NCI-H2227 (cell line): ENCODE data around the gene HIVEP3.

Source experiments
- DNase-seq: peaks from one replicate; lab custom pipeline; 2025; ENCODE audit not compliant: unreplicated experiment; lab: John Stamatoyannopoulos, UW

HIVEP3 gene

DNA sequence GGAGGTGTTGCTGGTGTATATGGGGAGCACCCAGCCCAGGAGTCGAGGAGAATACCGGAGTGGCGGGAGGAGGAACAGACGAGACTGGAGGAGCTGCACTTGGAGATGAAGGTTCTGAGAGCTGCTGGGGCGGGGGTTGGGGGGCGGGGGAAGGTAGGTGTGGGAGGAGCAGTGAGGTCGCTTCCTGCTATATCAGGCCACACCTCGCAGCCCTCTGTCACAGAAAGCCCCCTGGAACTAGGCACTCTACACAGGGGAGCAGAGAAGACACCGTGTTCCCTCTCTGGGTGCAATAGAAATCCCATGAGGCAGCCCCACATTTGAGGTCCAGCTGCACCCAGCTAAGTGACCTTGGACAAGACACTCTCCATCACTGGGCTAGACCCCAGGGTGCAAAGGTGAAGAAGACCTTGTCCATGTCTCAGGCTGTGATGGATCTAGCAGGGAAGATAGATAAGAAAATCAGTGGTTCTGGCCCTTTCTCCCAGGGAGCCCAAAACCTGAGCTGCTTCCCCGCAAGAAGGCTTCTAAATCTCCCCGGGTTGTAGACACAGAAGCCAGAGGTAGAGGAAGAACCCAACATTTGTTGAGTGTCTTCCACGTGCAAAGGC is 278.5 kb downstream of the HIVEP3 start:
- no peak for DNase-seq

DNA sequence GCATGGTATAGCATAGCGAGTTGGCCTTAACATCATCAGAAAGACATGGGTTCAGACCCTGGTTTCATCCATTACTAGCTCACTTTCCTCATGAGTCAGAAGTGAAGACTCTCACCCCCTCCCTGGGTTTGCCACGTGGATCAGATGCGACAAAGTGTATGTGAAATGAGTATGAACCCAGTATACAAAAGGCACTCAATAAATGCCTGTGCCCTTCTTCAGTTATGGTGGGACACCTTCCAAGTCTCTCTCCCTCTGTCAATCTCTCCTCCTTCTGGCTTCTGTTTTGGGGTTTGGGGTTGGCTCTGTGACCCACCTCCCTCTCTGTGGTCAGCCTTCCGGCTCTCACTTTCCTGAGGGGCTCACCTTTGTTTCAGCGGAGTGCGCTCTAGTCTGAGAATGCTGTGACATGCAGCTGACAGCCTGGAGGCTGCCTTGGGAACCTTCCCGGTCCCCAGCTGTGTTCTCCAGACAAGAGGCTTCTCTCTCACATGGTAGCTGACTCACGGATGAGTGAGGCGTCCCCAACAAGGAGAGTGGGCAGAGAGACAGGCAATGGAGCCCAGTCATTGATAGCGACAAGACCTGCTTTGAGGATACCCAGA is 279.3 kb downstream of the HIVEP3 start:
- no peak for DNase-seq

DNA sequence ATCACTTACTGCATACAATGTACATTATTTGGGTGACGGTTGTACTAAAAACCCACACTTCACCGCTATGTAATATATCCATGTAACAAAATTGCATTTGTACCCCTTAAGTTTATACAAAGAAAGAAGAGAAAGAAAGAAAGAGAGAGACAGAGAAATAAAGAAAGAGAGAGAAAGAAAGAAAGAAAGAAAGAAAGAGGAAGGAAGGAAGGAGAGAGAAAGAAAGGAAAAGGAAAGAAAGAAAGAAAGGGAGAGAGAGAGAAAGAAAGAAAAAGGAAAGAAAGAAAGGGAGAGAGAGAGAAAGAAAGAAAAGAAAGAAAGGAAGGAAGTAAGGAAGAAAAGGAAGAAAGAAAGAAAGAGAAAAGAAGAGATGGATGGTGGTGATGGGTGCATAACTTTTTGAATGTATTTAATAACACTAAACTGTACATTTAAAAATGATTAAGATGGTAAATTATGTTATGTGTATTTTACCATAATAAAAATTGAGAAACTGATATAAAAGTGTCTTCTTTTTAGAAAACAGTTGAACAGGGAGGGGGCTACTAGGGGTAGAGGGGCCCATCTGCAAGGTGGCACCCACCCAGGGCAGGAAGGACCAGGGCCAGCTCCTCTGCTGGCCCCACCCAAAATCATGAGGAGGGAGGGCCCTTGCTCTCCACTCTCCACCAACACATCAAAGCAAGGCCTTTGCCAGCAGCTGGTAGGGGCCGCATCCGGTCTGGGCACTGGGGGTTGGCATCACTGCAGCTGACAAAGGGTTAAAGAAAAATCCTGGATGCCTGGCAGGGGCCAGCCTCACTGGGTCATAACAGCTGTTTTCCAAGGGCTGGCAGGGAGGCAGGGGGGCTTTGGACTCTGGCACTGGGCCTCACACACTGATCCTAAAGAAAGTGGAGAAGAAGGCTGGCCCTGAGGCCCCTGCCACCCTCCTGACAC is 280.4 kb downstream of the HIVEP3 start:
- DNase-seq = no peak

DNA sequence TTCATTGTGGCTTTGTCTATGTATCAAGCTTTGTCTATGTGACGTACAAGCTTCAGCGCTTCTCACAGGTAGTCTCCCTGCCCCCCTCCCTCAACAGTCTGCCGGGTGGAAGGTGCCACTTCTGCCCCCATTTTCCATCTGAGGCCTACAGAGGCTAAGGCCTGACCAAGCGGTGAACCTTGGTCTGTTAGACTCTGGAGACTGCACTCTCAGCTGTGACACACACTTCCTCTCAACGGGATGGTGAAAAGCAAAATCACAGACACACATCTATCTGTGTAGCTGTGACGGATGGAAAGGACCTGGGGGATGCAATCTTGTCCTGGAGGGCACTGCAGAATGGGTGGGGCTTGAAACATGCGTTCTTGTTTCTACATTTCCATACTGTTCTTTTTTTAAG is 281.4 kb downstream of the HIVEP3 start:
- no peak for DNase-seq

DNA sequence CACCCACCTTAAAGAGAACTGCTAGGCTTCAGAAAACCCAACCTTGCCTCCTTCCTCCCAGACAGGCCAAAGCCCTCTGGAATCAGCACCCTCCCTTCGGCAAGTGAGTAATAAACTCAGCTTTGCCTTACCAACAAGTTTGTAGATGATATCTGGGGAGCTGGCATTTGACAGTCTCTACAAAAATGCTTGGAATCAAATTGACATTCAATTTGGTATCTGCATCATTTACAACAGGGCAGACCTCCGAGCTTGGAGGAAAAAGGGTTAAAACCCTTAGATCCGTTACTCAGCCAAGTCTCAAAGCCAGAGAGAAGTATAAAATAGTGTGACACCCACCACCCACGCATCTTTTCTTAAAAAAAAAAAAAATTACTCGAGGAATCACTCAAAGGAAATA is 285.0 kb downstream of the HIVEP3 start:
- DNase-seq = no peak

DNA sequence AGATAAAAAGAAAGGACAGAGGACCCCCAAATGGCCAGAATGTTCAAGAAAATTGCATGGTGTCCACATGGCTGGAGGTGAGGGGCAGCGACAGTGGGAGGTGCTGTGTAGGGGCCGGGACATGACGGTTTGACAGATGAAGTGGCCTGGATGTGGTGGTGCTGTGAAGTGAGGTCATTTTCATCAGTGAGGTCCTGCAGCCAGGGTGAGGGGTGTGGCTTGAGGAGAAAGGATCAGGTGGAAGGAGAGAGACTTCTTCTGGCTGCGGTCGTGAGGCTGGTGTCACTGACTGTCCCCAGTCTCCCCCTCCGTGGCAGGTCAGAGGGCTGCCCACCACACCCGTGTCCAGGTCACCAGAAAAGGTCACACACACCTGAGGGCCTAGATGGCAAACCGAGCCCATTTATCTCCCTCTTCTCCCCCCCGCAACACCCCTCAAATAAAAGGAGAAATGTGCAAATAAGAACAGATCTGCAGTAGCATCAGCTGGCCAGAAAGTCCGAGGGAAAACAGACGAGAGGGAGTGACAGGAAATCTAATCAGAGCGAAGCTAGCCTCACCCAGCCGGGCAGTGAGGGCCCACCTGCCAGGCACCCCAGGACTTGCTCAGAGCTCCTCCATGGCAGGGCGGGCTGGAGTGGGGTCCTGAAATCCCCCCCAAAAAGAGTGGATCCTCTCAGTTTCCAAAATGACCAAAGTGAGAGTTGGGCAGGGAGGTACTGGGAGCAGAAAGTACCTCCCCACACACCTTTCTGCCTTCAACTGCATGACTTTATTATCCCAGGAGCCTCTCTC is 285.7 kb downstream of the HIVEP3 start:
- no peak for DNase-seq

DNA sequence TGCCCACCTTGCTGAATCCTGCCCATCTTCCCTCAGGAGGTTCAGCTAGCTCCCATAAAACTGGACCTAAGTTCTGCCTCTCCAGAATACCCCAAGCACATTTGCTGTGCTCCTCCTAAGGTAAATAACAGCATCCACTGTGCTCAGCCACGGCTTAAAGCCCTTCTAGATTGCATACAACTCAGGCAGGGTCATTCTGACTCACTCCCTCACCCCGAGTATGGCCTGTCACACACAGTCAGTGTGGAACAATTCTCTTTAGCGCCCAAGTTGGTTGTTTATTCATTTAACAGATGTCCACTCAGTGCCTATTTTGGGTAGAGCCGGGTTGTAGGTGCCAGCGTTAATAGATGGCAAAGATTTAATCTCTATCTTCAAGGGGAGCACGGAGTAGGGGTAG is 286.8 kb downstream of the HIVEP3 start:
- DNase-seq = no peak

DNA sequence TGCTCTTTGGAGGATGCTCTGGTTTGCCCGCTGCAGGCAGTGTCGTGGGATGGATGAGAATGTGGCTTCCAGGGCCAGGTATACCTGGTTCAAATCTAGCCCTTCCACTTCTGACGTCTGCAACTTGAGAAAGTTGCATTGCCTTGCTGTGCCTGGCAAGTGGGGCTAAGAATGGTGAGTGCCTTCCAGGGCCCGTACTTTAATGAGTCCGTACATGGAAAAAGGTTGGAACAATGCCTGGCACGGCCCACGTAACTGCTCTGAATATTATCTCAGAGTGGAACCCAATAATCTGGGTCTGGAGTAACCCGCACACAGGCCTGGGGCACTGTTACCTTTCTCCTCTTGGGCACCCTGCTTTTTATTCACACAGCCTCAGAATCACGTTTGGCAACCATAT is 287.6 kb downstream of the HIVEP3 start:
- DNase-seq = no peak

DNA sequence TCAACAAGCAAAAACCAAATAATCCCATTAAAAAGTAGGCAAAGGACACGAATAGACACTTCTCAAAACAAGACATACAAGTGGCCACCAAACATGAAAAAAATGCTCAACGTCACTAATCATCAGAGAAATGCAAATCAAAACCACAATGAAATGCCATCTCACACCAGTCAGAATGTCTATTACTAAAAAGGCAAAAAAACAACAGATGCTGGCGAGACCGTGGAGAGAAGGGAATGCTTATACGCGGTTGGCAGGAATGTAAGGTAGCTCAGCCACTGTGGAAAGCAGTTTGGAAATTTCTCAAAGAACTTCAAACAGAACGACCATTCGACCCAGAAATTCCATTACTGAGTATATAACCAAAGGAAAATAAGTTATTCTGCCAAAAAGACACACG is 289.2 kb downstream of the HIVEP3 start:
- no peak for DNase-seq

DNA sequence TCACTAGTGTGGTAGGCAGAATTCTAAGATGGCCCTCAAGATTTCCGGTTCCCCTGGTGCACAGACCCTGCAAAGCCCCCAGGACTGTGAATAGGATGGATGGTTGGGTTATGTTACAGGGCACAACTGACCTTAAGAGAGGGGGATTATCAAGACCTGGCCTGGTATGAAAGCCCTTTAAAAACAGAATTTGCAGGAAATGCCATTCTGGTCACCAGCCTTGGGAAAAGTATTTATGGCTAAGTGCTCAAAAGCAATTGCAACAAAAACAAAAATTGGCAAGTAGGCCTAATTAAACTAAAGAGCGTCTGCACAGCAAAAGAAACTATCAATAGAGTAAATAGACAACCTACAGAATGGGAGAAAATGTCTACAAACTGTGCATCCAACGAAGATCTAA is 289.6 kb downstream of the HIVEP3 start:
- DNase-seq = no peak

DNA sequence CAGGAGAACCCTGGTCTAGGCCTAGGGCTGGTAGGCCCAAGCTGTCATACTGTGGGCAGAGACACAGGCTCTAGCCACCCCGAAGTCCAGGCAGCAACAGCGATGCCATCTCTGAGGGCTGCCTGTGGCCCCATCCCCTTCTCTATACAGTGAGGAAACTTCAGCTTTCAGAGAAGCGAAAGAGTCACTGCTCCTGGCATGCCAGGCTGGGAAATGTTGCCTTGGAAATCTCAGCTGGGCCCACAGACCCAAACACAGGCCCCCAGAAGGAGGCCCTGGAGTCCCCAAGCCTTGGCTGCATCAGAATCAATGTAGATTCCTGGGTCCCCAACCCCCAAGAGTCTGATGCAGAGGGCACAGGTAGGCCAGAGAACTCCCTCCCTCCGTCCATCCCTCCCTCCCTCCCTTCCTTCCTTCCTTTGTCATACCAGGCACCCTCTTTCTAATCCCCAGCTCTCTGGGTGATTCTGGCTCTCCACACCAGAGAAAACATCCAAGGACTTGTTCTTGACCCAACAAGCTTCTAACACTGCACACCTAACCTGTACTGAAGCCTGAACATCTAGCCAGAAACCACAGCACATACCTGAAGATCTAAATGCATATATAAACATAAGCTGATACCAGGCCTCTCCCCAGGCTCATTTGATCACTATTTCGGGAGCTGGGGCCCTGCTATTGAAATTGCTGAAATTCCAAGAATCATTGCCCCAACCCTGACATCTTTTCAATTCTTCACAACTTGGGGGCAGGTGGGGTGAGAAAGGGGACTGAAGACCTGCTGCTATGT is 291.0 kb downstream of the HIVEP3 start:
- DNase-seq = no peak

DNA sequence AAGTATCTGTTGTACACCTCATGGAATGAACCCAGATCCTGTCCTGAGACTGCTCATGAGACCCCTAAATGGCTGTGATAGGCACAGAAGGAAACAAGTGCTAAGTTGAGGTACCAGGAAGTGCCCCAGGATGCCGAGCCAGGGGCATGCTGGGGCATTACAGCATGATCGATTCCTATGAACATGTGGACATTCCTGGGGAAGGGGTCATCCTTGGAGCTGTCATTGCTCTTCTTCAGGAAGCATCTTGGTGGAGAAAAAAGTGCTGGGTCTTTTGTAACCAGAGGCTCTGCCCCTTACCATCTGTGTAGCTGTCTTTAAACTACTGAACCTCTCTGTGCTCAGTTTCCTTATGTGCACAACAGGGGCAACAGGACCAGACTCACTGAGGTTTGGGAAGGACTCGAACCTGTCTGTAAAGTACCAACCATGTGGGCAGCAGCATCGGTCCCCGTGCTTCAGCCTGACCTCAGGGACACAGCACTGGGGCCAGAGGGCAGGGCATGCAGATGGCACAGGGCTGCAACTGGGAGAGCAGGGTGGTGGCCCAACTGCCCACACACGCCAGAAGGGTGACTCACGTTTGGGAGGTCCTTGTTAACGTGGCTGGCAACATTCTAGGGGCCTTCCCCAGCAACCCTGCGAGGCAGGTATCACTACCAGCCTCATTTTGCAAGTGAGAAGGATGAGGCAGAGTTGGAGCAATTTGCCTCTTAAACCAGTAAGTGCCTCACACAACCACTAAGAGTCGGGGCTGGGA is 291.9 kb downstream of the HIVEP3 start:
- DNase-seq = no peak

DNA sequence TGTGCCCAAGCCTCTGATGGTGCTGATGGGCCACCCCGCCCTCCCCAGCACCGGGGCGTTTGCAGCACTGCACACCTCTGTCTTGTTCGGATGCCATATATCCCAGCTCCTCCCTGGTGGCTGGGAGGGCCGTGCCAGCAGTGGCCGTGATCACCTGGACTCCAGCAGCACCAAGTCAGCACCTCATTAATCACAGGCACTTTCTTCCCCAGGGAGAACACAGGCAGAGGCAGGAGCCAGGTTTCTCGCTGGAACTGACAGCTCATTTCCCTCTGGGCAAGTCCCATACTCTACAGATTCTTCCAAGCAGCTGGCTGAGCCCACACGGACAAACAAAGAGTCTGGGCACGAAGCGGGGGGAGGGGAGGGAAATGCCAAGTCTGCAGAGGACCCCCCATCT is 292.6 kb downstream of the HIVEP3 start:
- DNase-seq = no peak

DNA sequence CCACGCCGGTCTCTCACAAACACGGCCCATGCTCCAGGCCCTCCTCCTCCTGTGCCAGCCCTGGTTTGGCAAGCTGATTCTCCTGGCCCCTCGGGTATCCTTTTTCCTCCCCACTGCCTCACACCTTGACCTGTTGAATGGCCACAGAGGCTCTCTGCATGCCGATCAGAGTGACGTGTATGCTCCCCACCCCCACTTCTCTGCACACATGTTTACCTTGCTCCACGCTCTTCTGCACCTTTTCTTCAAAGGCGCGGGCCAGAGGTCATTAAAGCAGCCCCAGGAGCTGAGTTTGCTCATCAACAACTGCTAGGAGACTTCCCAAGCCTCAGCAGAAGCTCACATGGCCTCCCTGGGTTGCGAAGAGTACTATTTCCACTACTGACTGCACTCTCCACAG is 295.0 kb downstream of the HIVEP3 start:
- no peak for DNase-seq

DNA sequence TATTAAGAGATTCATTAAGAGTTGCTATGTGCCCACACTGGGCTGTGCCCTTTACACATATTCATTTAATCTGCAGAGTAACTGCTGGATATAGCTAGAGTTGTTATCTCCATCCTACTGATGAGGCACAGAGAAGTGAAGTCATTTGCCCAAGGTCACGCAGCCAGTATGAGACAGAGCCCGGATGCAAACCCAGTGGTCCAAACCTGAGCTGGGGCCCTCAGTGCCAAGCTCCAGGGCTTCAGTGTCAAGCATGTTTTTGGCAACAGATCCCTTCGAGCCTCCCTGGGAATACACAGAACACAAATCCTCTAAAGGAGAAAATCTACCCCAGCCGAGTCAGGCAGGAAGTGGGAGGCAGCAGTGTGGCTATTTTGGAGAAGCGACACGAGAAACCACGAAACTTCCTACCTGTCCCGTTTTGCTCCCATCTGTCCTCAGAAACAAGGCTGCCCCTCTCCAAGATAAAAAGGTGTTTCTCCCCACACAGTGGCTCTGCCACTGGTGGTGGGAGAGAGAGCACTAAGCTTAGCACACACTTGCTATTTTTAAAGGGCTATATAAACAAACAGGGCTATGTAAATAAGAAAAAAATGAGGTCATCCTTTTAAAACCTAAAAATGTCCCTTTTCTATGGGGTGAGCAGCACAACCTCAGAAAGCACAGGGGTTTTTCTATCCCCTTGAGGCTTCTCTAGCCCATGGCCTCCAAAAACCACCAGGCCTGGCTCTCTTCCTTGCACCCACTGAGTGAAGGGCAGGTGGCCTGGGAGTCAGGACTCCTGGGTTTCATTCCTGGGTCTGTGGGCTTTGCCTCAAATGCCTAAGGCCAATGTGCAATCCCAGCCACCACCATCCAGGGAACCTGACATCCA is 295.6 kb downstream of the HIVEP3 start:
- no peak for DNase-seq

DNA sequence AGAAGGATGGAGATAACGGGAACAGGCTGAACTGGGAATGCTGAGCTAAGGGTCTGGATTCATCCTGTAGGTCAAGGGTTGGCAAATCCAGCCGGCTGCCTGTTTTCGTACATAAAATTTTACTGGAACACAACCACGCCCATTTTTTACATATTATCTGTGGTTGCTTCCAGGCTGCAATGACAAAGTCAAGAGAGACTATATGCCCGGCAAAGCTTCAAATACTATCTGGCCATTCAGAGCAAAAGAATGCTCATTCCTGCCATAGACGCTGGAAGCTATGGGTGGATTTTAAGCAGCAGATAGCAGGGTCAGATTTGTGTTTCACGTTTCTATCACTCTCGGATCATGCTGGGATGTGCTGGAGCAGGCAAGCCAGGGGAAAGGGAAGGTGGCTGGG is 296.3 kb downstream of the HIVEP3 start:
- DNase-seq = no peak

DNA sequence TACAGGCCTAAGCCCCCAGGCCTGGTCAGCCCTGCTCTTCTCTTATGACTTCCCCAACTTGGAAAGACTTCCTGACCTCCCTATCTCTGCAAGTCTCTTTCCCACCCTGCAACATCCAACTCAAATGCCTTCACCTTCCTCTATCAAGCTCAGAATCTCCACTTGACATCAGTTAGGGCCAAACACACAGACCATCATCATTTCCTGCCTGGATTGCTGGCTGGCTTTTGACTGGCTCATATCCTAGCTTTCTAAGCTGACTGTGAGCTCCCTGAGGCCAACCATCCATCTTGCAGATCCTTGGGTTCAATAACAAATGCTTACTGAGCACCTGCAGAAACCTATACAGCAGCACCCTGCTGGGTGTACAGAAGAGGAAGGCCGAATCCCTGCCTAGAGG is 296.9 kb downstream of the HIVEP3 start:
- no peak for DNase-seq

DNA sequence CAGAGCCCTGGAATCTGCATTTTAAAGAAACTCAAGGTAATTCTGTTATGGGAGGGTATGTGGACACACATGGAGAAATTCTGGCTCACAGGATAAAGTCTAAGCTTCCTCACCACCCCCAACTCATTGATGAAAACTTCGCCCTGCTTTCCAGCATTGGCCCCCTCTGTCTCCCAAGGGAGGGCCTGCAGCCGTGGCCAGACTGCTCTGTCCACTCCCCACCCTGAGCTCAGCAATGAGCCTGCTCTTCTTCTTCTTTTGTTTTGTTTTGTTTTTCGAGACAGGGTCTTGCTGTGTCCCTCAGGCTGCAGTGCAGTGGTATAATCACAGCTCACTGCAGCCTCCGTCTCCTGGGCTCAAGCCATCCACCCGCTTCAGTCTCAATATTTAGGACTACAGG is 297.5 kb downstream of the HIVEP3 start:
- DNase-seq = no peak
